ENCODE data around the gene HLCS.

- no peak for TF ChIP-seq CTCF (IDR thresholded peaks at IDR 0.05)
- TF ChIP-seq POLR2AphosphoS5 (IDR thresholded peaks at IDR 0.05), result no peak
Measured at GRCh38 chr21:36916718-36917117, 49.8 kb downstream of the HLCS start.
